HT-29 (cell line): ENCODE data around the gene DAB1. TPM values are rescaled to one million over a fixed set of nuclear protein-coding genes. Genes with fewer than 3 reads are reported as not detected.

Source experiments
- DNase-seq: peaks from one replicate; pipeline ENCODE4 v3.0.0-alpha.2; 2015; ENCODE audit warnings: low spot score
- total RNA-seq: library from RNA; depleted of rRNA; stranded (reverse); fragments of >200 nt; shearing (Covaris generic); gene quantifications from 2 replicates; pipeline ENCODE4 v1.2.3, GENCODE V29; 2014

Gene DAB1
- total RNA-seq, 1 experiment from 2014 or later, result not detected

GRCh38 chr1:57084701-57085100 lies 339.2 kb downstream of the DAB1 start:
- DNase-seq, result no peak

GRCh38 chr1:57082711-57083439 lies 341.0 kb downstream of the DAB1 start:
- DNase-seq, result no peak

GRCh38 chr1:57079454-57080157 lies 344.3 kb downstream of the DAB1 start:
- no peak for DNase-seq

GRCh38 chr1:57072401-57073110 lies 351.3 kb downstream of the DAB1 start:
- peak; percentile 9 for DNase-seq

GRCh38 chr1:57067863-57068262 lies 356.0 kb downstream of the DAB1 start:
- no peak for DNase-seq

GRCh38 chr1:57066980-57067610 lies 356.8 kb downstream of the DAB1 start:
- no peak for DNase-seq

GRCh38 chr1:57065442-57065841 lies 358.4 kb downstream of the DAB1 start:
- no peak for DNase-seq

- DNase-seq, result no peak
Measured at GRCh38 chr1:57064379-57065140, 359.3 kb downstream of the DAB1 start.

- DNase-seq, result no peak
Measured at GRCh38 chr1:57063406-57064125, 360.3 kb downstream of the DAB1 start.

GRCh38 chr1:57061369-57061768 lies 362.5 kb downstream of the DAB1 start:
- peak; percentile 17 for DNase-seq

- DNase-seq, result no peak
Measured at GRCh38 chr1:57060451-57060850, 363.4 kb downstream of the DAB1 start.

- DNase-seq, result no peak
Measured at GRCh38 chr1:57058652-57059501, 365.0 kb downstream of the DAB1 start.

- no peak for DNase-seq
Measured at GRCh38 chr1:57048856-57049255, 375.0 kb downstream of the DAB1 start.

GRCh38 chr1:57046462-57046861 lies 377.4 kb downstream of the DAB1 start:
- DNase-seq, result no peak

GRCh38 chr1:57041901-57042300 lies 382.0 kb downstream of the DAB1 start:
- no peak for DNase-seq

GRCh38 chr1:57040811-57041210 lies 383.0 kb downstream of the DAB1 start:
- no peak for DNase-seq

GRCh38 chr1:57036641-57037579 lies 386.9 kb downstream of the DAB1 start:
- DNase-seq, result no peak

GRCh38 chr1:57034713-57035112 lies 389.1 kb downstream of the DAB1 start:
- no peak for DNase-seq
